ENCODE measurements around the gene CCDC142. TPM values are rescaled to one million over a fixed set of nuclear protein-coding genes. Genes with fewer than 3 reads are reported as not detected.

CCDC142 gene
- total RNA-seq, 4 donors from 2014 or later: 13.6 to 58.7 (median 31.3) TPM

- no peak for TF ChIP-seq POLR2A (IDR thresholded peaks at IDR 0.05)
- Histone ChIP-seq H3K4me1 (no peaks in the 10 kb centered on the region), H3K27me3 (no peaks in the 10 kb centered on the region), H3K9me3 (no peaks in the 10 kb centered on the region), H3K36me3 (peaks cover 32 to 33% of the 10 kb centered on the region in 2 donors), H3K4me3 (replicated peaks in 1 of 3) (no peak overlapping the region), H3K27ac (no peak overlapping the region)
- 85 to 88% methylated on average over 14 to 18 of the region's 18 CpGs for WGBS, 2 donors
- no peak for DNase-seq
- intact Hi-C loops (cut with DNase I): no loop called here
Observed at GRCh38 chr2:74429487-74430451, 53.0 kb downstream of the CCDC142 start.

GRCh38 chr2:74428675-74429074 lies 54.1 kb downstream of the CCDC142 start:
- Histone ChIP-seq H3K36me3 (peaks cover 32 to 33% of the 10 kb centered on the region in 2 donors), H3K27ac (no peak overlapping the region), H3K4me3 (replicated peaks in 1 of 3) (no peak overlapping the region), H3K4me1 (no peaks in the 10 kb centered on the region), H3K9me3 (no peaks in the 10 kb centered on the region), H3K27me3 (no peaks in the 10 kb centered on the region)
- intact Hi-C loops (cut with DNase I): no loop called here
- 90 to 92% methylated on average over 5 of the region's 5 CpGs for WGBS, 2 donors
- DNase-seq: no peak
- no peak for TF ChIP-seq POLR2A (IDR thresholded peaks at IDR 0.05)
- TF ChIP-seq CTCF (IDR thresholded peaks at IDR 0.05): no peak

DNA sequence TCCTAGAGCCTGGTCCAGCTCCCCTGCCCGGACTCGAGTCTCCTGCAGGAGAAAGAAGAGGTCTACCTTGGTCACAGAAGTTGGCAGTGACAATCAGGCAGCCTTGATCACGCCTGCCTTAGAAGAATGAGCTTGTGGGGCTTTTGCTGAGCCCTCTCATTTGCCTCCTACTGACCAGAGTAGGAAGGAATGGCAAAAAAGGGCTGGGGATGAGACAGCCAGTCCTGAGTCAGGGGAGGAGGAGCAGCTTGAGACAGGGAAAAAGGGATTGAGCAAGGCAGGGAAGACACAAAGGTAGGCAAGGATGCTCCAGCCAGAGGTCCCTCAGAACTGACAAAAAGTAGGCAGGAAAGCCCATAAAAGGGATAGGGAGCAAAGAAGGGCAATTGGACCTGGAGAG lies 55.2 kb downstream of the CCDC142 start:
- Histone ChIP-seq H3K4me1 (no peaks in the 10 kb centered on the region), H3K9me3 (no peaks in the 10 kb centered on the region), H3K36me3 (peaks cover 32 to 33% of the 10 kb centered on the region in 2 donors), H3K27ac (no peak overlapping the region), H3K27me3 (no peaks in the 10 kb centered on the region), H3K4me3 (replicated peaks in 1 of 3) (no peak overlapping the region)
- intact Hi-C loops (cut with DNase I): no loop called here
- TF ChIP-seq CTCF (IDR thresholded peaks at IDR 0.05) (no peak), POLR2A (IDR thresholded peaks at IDR 0.05) (no peak)
- DNase-seq: no peak
- WGBS, 2 donors: 91 to 92% methylated on average over 3 of the region's 3 CpGs

- no peak for DNase-seq
- no peaks in the 10 kb centered on the region for H3K9me3 ChIP-seq
- no peak overlapping the region for H3K4me3 ChIP-seq (replicated peaks in 1 of 3)
- intact Hi-C loops (cut with DNase I): no loop called here
- peaks cover 27 to 33% of the 10 kb centered on the region in 2 donors for H3K36me3 ChIP-seq
- WGBS, 2 donors: 83 to 88% methylated on average over 12 to 14 of the region's 14 CpGs
- H3K27me3 ChIP-seq: no peaks in the 10 kb centered on the region
- H3K27ac ChIP-seq: no peak overlapping the region
- peaks cover 4 to 5% of the 10 kb centered on the region in 2 donors for H3K4me1 ChIP-seq
- no peak for TF ChIP-seq POLR2A (IDR thresholded peaks at IDR 0.05)
- no peak for TF ChIP-seq CTCF (IDR thresholded peaks at IDR 0.05)
Observed at GRCh38 chr2:74426181-74426758, 56.5 kb downstream of the CCDC142 start.

GRCh38 chr2:74425523-74425922 lies 57.3 kb downstream of the CCDC142 start:
- no peaks in the 10 kb centered on the region for H3K9me3 ChIP-seq
- no peaks in the 10 kb centered on the region for H3K27me3 ChIP-seq
- H3K4me1 ChIP-seq: peaks cover 8 to 9% of the 10 kb centered on the region in 2 donors
- no peak overlapping the region for H3K27ac ChIP-seq
- TF ChIP-seq CTCF (IDR thresholded peaks at IDR 0.05): no peak
- no peak for TF ChIP-seq POLR2A (IDR thresholded peaks at IDR 0.05)
- DNase-seq: no peak
- WGBS, 2 donors: 88 to 100% methylated on average over 1 to 7 of the region's 7 CpGs
- intact Hi-C loops (cut with DNase I): no loop called here
- H3K4me3 ChIP-seq (replicated peaks in 1 of 3): no peak overlapping the region
- peaks cover 22 to 31% of the 10 kb centered on the region in 2 donors for H3K36me3 ChIP-seq

Data from thyroid gland (tissue), 4 donors.